Mammary microvascular endothelial cell (primary cell): ENCODE data around the gene TMCC2. TPM values are rescaled to one million over a fixed set of nuclear protein-coding genes. Genes with fewer than 3 reads are reported as not detected.

Experiments used
- total RNA-seq: library from RNA; depleted of rRNA; stranded (reverse); fragments of >200 nt; gene quantifications from 2 replicates; pipeline ENCODE4 v1.2.3, GENCODE V29; 2015

Gene TMCC2
- 2.3 and 4.7 TPM in 2 replicates for total RNA-seq

GRCh38 chr1:205227584-205228013, at the start of gene TMCC2:
Gene TMCC2 (plus strand): TSS chr1:205227946. CDS start chr1:205228565, 619 bp downstream.

GRCh38 chr1:205211169-205211838, 16.4 kb upstream of the TMCC2 start, which contains the start of gene DSTYK:
Gene DSTYK (minus strand): TSS chr1:205211702. CDS start chr1:205211535, 167 bp downstream.

GRCh38 chr1:205321162-205321958, 93.6 kb downstream of the TMCC2 start, which contains the start of gene NUAK2:
Gene NUAK2 (minus strand): TSS chr1:205321745. CDS start chr1:205321628, 117 bp downstream.

Other genes starting within 250 kb of the TMCC2 start
- gene CNTN2, start 184.7 kb upstream of the TMCC2 start, total RNA-seq = not detected in 2 replicates
- gene TMEM81, start 143.5 kb upstream of the TMCC2 start, total RNA-seq = 0.60 and 1.1 TPM in 2 replicates
- gene RBBP5, start 106.0 kb upstream of the TMCC2 start, total RNA-seq = 11.9 and 13.3 TPM in 2 replicates
- gene DSTYK, start 16.2 kb upstream of the TMCC2 start, total RNA-seq = 5.8 and 6.0 TPM in 2 replicates
- gene NUAK2, start 93.8 kb downstream of the TMCC2 start, total RNA-seq = 11.1 and 15.7 TPM in 2 replicates
- not detected in 2 replicates for gene KLHDC8A, start 129.0 kb downstream of the TMCC2 start, total RNA-seq
- not detected in 2 replicates for gene LEMD1, start 194.1 kb downstream of the TMCC2 start, total RNA-seq
- gene BLACAT1, start 228.1 kb downstream of the TMCC2 start, total RNA-seq = 0.05 and 0.07 TPM in 2 replicates